MM.1S (cell line): ENCODE data around the gene ANKRD44.

Experiments
- DNase-seq: peaks from one replicate; pipeline ENCODE4 v3.0.0-alpha.2; 2015
- H2AFZ ChIP-seq: fragments of 300-600 bp; sonication (generic); 2 replicates; pipeline ENCODE4 v1.6.0; 2016; ENCODE audit warnings: antibody characterized with exemption, low read length
- H3F3A ChIP-seq: fragments of 300-600 bp; sonication (generic); 2 replicates; pipeline ENCODE4 v1.6.1; 2016; ENCODE audit warnings: mild to moderate bottlenecking, antibody characterized with exemption, low read length, moderate library complexity, mixed read lengths; ENCODE audit not compliant: insufficient read depth
- H3K27ac ChIP-seq: fragments of 300-600 bp; sonication (generic); 2 replicates; pipeline ENCODE4 v1.5.1; 2016; ENCODE audit warnings: mild to moderate bottlenecking, low read length
- H3K27me3 ChIP-seq: fragments of 300-600 bp; sonication (generic); replicated peaks from 2 replicates; pipeline ENCODE4 v1.6.0; 2016; ENCODE audit warnings: low read length; ENCODE audit not compliant: insufficient read depth
- H3K36me3 ChIP-seq: fragments of 300-600 bp; sonication (generic); replicated peaks from 2 replicates; pipeline ENCODE4 v1.6.1; 2016; ENCODE audit warnings: mild to moderate bottlenecking, low read length, mixed read lengths; ENCODE audit not compliant: insufficient read depth
- H3K4me1 ChIP-seq: fragments of 300-600 bp; sonication (generic); 2 replicates; pipeline ENCODE4 v1.6.1; 2016; ENCODE audit warnings: low read length, mixed read lengths
- H3K4me2 ChIP-seq: fragments of 300-600 bp; sonication (generic); 2 replicates; pipeline ENCODE4 v1.6.0; 2016; ENCODE audit warnings: low read depth, low read length
- H3K4me3 ChIP-seq: fragments of 300-600 bp; sonication (generic); 2 replicates; pipeline ENCODE4 v1.5.1; 2016; ENCODE audit warnings: low read length, mixed read lengths
- H3K79me2 ChIP-seq: fragments of 300-600 bp; sonication (generic); 2 replicates; pipeline ENCODE4 v1.6.1; 2016; ENCODE audit warnings: mixed run types, low read length, mixed read lengths
- H3K9ac ChIP-seq: fragments of 300-600 bp; sonication (generic); 2 replicates; pipeline ENCODE4 v1.6.1; 2016; ENCODE audit warnings: low read length, mixed read lengths
- H3K9me2 ChIP-seq: fragments of 300-600 bp; sonication (generic); replicated peaks from 2 replicates; pipeline ENCODE4 v1.6.1; 2016; ENCODE audit warnings: mild to moderate bottlenecking, low read length, mixed read lengths; ENCODE audit not compliant: insufficient read depth
- H3K9me3 ChIP-seq: fragments of 300-600 bp; sonication (generic); replicated peaks from 2 replicates; pipeline ENCODE4 v1.6.1; 2016; ENCODE audit warnings: mild to moderate bottlenecking, low read length, mixed read lengths; ENCODE audit not compliant: insufficient read depth
- H4K20me1 ChIP-seq: fragments of 300-600 bp; sonication (generic); 2 replicates; pipeline ENCODE4 v1.6.1; 2016; ENCODE audit warnings: mild to moderate bottlenecking, low read length, moderate library complexity, mixed read lengths; ENCODE audit not compliant: insufficient read depth
- EZH2 ChIP-seq: fragments of 300-600 bp; sonication (generic); optimal IDR thresholded peaks from 2 replicates; pipeline ENCODE3; 2017; ENCODE audit warnings: low read depth, mild to moderate bottlenecking, antibody characterized with exemption, low read length, mixed read lengths
- EZH2phosphoT487 ChIP-seq: fragments of 300-600 bp; sonication (generic); IDR thresholded peaks from 2 replicates; pipeline ENCODE4 v1.6.1; 2018; ENCODE audit warnings: antibody characterized with exemption, low read length
- TF ChIP-seq, protein P1 (sequence below): fragments of 300-600 bp; sonication (generic); IDR thresholded peaks from 2 replicates; pipeline ENCODE4 v1.5.1; 2016; ENCODE audit warnings: antibody characterized with exemption, low read length, mixed read lengths

The ANKRD44 gene

DNA sequence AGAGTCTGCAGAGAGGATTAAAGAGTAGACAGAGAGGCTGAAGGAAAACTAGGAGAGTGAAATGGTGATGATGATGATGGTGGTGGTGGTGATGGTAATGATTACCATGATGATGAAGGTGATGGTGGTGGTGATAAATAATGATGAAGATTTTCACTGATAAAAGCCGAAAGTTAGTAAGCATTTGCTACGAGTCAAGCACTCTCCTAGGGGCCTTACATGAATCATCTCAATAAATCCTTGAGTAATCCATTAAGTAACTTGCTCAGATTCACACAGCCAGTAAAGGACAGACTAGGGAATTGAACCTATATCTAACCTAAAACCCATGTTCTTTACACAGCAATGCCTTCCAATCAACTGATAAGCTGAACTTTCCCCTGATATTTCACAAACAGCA is 277.4 kb downstream of the ANKRD44 start:
- Histone ChIP-seq H3K9me3 (no peaks in the 10 kb centered on the region), H3K9ac (no peak overlapping the region), H3K4me1 (no peaks in the 10 kb centered on the region), H3K79me2 (no peaks in the 10 kb centered on the region), H3K36me3 (no peaks in the 10 kb centered on the region), H3K9me2 (no peaks in the 10 kb centered on the region), H2AFZ (no peak overlapping the region), H4K20me1 (no peaks in the 10 kb centered on the region), H3K27me3 (no peaks in the 10 kb centered on the region), H3K4me3 (no peak overlapping the region), H3K27ac (no peak overlapping the region), H3K4me2 (no peak overlapping the region), H3F3A (no peaks in the 10 kb centered on the region)
- no peak for DNase-seq
- TF ChIP-seq EZH2phosphoT487 = no peak
- TF ChIP-seq, protein P1, sequence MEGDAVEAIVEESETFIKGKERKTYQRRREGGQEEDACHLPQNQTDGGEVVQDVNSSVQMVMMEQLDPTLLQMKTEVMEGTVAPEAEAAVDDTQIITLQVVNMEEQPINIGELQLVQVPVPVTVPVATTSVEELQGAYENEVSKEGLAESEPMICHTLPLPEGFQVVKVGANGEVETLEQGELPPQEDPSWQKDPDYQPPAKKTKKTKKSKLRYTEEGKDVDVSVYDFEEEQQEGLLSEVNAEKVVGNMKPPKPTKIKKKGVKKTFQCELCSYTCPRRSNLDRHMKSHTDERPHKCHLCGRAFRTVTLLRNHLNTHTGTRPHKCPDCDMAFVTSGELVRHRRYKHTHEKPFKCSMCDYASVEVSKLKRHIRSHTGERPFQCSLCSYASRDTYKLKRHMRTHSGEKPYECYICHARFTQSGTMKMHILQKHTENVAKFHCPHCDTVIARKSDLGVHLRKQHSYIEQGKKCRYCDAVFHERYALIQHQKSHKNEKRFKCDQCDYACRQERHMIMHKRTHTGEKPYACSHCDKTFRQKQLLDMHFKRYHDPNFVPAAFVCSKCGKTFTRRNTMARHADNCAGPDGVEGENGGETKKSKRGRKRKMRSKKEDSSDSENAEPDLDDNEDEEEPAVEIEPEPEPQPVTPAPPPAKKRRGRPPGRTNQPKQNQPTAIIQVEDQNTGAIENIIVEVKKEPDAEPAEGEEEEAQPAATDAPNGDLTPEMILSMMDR = no peak
- no peak for TF ChIP-seq EZH2

DNA sequence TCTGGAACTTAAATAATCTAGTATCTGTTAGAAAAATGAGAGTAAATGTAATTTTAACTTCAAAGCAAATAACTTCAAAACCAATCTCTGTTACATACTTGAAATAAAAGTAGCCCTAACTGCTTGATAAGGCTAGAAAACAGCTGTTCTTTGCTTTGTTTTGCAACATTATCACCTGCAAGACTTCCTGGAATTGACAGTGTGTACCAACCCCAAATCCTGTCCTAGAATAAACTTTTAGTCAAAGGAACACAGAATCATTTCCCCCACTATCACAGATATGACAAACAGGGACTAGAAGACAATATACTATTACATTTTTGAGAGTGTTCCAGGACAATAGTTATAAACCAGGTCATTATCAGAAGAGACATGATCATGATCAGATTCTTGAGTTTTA is 278.8 kb downstream of the ANKRD44 start:
- Histone ChIP-seq H2AFZ (no peak overlapping the region), H3K4me3 (no peak overlapping the region), H3K9me2 (no peaks in the 10 kb centered on the region), H3K27ac (no peak overlapping the region), H4K20me1 (no peaks in the 10 kb centered on the region), H3K9ac (no peak overlapping the region), H3F3A (no peaks in the 10 kb centered on the region), H3K27me3 (no peaks in the 10 kb centered on the region), H3K4me2 (no peak overlapping the region), H3K9me3 (no peaks in the 10 kb centered on the region), H3K4me1 (no peaks in the 10 kb centered on the region), H3K79me2 (no peaks in the 10 kb centered on the region), H3K36me3 (no peaks in the 10 kb centered on the region)
- no peak for DNase-seq
- TF ChIP-seq, protein P1 = no peak
- TF ChIP-seq EZH2 (no peak), EZH2phosphoT487 (no peak)

DNA sequence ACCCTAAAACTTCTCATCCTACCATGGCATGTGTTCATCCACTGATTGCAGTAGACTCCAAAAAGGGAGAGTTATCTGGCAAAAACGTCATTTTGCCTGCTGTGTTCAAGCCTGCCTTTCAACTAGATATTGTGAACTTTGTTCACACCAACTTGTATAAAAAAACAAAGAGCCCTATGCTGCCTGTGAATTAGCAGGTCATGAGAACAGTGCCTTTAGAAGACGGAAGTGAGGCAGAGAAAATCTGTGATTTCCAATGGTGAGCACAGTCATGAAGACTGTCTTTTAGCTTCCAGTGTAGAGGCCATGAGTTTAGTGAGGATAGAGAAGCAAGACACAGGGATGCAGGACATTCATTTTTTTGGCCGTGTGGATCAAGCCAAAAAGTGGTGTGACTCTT is 280.5 kb downstream of the ANKRD44 start:
- Histone ChIP-seq H2AFZ (no peak overlapping the region), H3K4me2 (no peak overlapping the region), H3K9me2 (no peaks in the 10 kb centered on the region), H4K20me1 (no peaks in the 10 kb centered on the region), H3K27me3 (no peaks in the 10 kb centered on the region), H3K9ac (no peak overlapping the region), H3K9me3 (no peaks in the 10 kb centered on the region), H3F3A (no peaks in the 10 kb centered on the region), H3K4me3 (no peak overlapping the region), H3K79me2 (no peaks in the 10 kb centered on the region), H3K4me1 (no peaks in the 10 kb centered on the region), H3K27ac (no peak overlapping the region), H3K36me3 (no peaks in the 10 kb centered on the region)
- no peak for TF ChIP-seq EZH2phosphoT487
- TF ChIP-seq, protein P1 = no peak
- no peak for TF ChIP-seq EZH2
- no peak for DNase-seq
